B cell (primary cell): ENCODE data around the gene LUZP1. TPM values are rescaled to one million over a fixed set of nuclear protein-coding genes. Genes with fewer than 3 reads are reported as not detected.
A peak's percentile ranks its signal among the peaks of the same experiment; 100 is the strongest.

Experiments used
- ATAC-seq: fragments of 200-7000 bp; cut with Tn5 transposase; one replicate; pipeline ENCODE4 v1.10.0; 2021; ENCODE audit warnings: low read depth, mild to moderate bottlenecking, moderate number of reproducible peaks, moderate library complexity
- CTCF ChIA-PET: fragments of 350-600 bp; sonication (Branson Sonifier 250); formaldehyde crosslinking; loops from one replicate; lab custom pipeline; 2021; ENCODE audit warnings: antibody characterized with exemption, inconsistent platforms; lab: Charles Lee
- POLR2A ChIA-PET: fragments of 350-600 bp; sonication (Branson Sonifier 250); formaldehyde crosslinking; loops from one replicate; lab custom pipeline; 2021; ENCODE audit warnings: antibody characterized with exemption; lab: Charles Lee
- DNase-seq: peaks from one replicate; pipeline ENCODE4 v3.0.0; 2013
- H2AFZ ChIP-seq: 2 replicates; pipeline ENCODE4 v1.6.1; 2012; ENCODE audit warnings: mild to moderate bottlenecking, low read depth, low read length; ENCODE audit not compliant: insufficient read depth, poor library complexity, severe bottlenecking
- H3K27ac ChIP-seq, 2 donors: 1 replicate in 1 of 2; 2 replicates in 1 of 2; pipeline ENCODE4 v1.5.1; 2012 to 2013; ENCODE audit warnings: low read length in 2 of 2, mild to moderate bottlenecking in 2 of 2, moderate library complexity in 1 of 2
- H3K27me3 ChIP-seq, 4 experiments: fragments of 200-600 bp in 1 of 4; sonication (generic) in 1 of 4; replicated peaks in 1 of 4; 1 replicate in 2 of 4; 2 replicates in 2 of 4; pipeline versions ENCODE4 v1.6.1 to v1.7.0; 2013 to 2016; ENCODE audit warnings: low read length in 3 of 4, mild to moderate bottlenecking in 2 of 4, mixed read lengths in 1 of 4, moderate library complexity in 1 of 4; ENCODE audit not compliant: insufficient read depth in 4 of 4, control insufficient read depth in 3 of 4; ENCODE audit errors: control extremely low read depth in 1 of 4
- H3K36me3 ChIP-seq, 2 experiments: replicated peaks in 1 of 2; 1 replicate in 1 of 2; 2 replicates in 1 of 2; pipeline versions ENCODE4 v1.6.1 to v1.7.1; 2013; ENCODE audit warnings: low read length in 1 of 2; ENCODE audit not compliant: insufficient read depth in 2 of 2, control insufficient read depth in 1 of 2; ENCODE audit errors: control extremely low read depth in 1 of 2, extremely low read depth in 1 of 2
- H3K4me1 ChIP-seq, 2 donors: fragments of 200-600 bp in 1 of 2; sonication (generic) in 1 of 2; 1 replicate in 1 of 2; 2 replicates in 1 of 2; pipeline versions ENCODE4 v1.5.1 to v1.6.1; 2013 to 2017; ENCODE audit warnings: low read length in 2 of 2; ENCODE audit not compliant: control insufficient read depth in 2 of 2, insufficient read depth in 2 of 2
- H3K4me2 ChIP-seq: replicated peaks from 2 replicates; pipeline ENCODE3; 2012; ENCODE audit warnings: mild to moderate bottlenecking, low read depth, low read length; ENCODE audit not compliant: poor library complexity, severe bottlenecking
- H3K4me3 ChIP-seq, 5 experiments: fragments of 200-600 bp in 1 of 5; sonication (generic) in 1 of 5; 1 replicate in 3 of 5; 2 replicates in 2 of 5; pipeline versions ENCODE4 v1.5.1 to v1.7.0; 2011 to 2016; ENCODE audit warnings: low read length in 4 of 5, mild to moderate bottlenecking in 4 of 5, low read depth in 2 of 5, control low read depth in 1 of 5, moderate library complexity in 1 of 5; ENCODE audit not compliant: insufficient read depth in 1 of 5; ENCODE audit errors: control extremely low read depth in 1 of 5, extremely low read depth in 1 of 5
- H3K79me2 ChIP-seq: fragments of 200-600 bp; sonication (generic); one replicate; pipeline ENCODE4 v1.6.0; 2016; ENCODE audit warnings: low read length; ENCODE audit not compliant: control insufficient read depth, insufficient read depth
- H3K9ac ChIP-seq: fragments of 200-600 bp; sonication (generic); 2 replicates; pipeline ENCODE4 v1.6.1; 2017; ENCODE audit warnings: mild to moderate bottlenecking, low read length, moderate library complexity
- H3K9me3 ChIP-seq, 3 donors: one replicate each; pipeline versions ENCODE4 v1.6.1 to v1.7.1; 2013; ENCODE audit warnings: low read length in 2 of 3; ENCODE audit not compliant: control insufficient read depth in 2 of 3, insufficient read depth in 1 of 3; ENCODE audit errors: control extremely low read depth in 1 of 3
- H4K20me1 ChIP-seq: 2 replicates; pipeline ENCODE4 v1.6.0; 2012; ENCODE audit warnings: mild to moderate bottlenecking, low read length; ENCODE audit not compliant: insufficient read depth, control insufficient read depth, poor library complexity, severe bottlenecking
- H3K27ac Mint-ChIP-seq: one replicate; pipeline ENCODE4 v1.8.0; 2021; ENCODE audit warnings: mixed read lengths
- H3K27me3 Mint-ChIP-seq: one replicate; pipeline ENCODE4 v1.8.0; 2021; ENCODE audit warnings: mixed read lengths
- H3K4me1 Mint-ChIP-seq: one replicate; pipeline ENCODE4 v1.8.0; 2021; ENCODE audit warnings: mixed read lengths
- H3K4me3 Mint-ChIP-seq: one replicate; pipeline ENCODE4 v1.8.0; 2021; ENCODE audit warnings: mixed read lengths
- H3K9me3 Mint-ChIP-seq: one replicate; pipeline ENCODE4 v1.8.0; 2022; ENCODE audit warnings: mixed read lengths; ENCODE audit not compliant: insufficient read depth
- CTCF ChIP-seq: fragments of 200-600 bp; IDR thresholded peaks from one replicate; pipeline ENCODE4 v1.8.0; 2022; ENCODE audit warnings: antibody characterized with exemption, mild to moderate bottlenecking
- EZH2 ChIP-seq: IDR thresholded peaks from 2 replicates; pipeline ENCODE4 v1.6.1; 2012; ENCODE audit warnings: borderline replicate concordance, low read depth, mild to moderate bottlenecking, moderate library complexity, low read length; ENCODE audit not compliant: insufficient read depth, poor library complexity, severe bottlenecking
- WGBS: methylation state at CpG from one replicate; pipeline ENCODE4 v1.1.5; 2013; ENCODE audit warnings: missing lambda C conversion rate; ENCODE audit not compliant: insufficient coverage; 5-methylcytosine and 5-hydroxymethylcytosine counted together
- intact Hi-C: fragments of 100-400 bp; cut with micrococcal nuclease; formaldehyde crosslinking; loops from one replicate; pipeline ENCODE4 v1.10.0; 2022
- polyA plus RNA-seq: library from polyadenylated mRNA; depleted of rRNA; stranded (reverse); fragments of >200 nt; gene quantifications from 2 replicates; pipeline ENCODE4 v1.2.3, GENCODE V29; 2012
- total RNA-seq, 2 donors: library from RNA; stranded (reverse); fragments of 120-200 nt in 1 of 2; gene quantifications; 1 replicate in 1 of 2; 2 replicates in 1 of 2; pipeline versions ENCODE4 v1.2.3 to v1.2.4, GENCODE V29; 2013 to 2022

Gene LUZP1
- total and polyA plus RNA-seq, 2 donors (not counting 1 experiment from before 2014, with no cell fraction given), result 2.0 to 12.9 TPM

GRCh38 chr1:23103001-23103889 is 65.4 kb downstream of the LUZP1 start:
- H3K9me3 ChIP-seq, result no peaks in the 10 kb centered on the region
- TF ChIP-seq EZH2 (no peak), CTCF (no peak)
- H4K20me1 ChIP-seq, result peaks cover 3% of the 10 kb centered on the region
- peak overlapping the region in 1 of 2 donors; percentile 9 for H3K27ac ChIP-seq
- H3K79me2 ChIP-seq, result no peaks in the 10 kb centered on the region
- peaks cover 11 to 12% of the 10 kb centered on the region in 2 donors for H3K4me1 ChIP-seq
- Mint-ChIP-seq H3K4me1 (peaks cover 15% of the 10 kb centered on the region), H3K27ac (no peak overlapping the region), H3K9me3 (no peaks in the 10 kb centered on the region), H3K27me3 (no peaks in the 10 kb centered on the region), H3K4me3 (no peak overlapping the region)
- peak overlapping the region; percentile 23 for H2AFZ ChIP-seq
- ATAC-seq (no peak), DNase-seq (no peak)
- CTCF ChIA-PET, result interaction anchor here (0.6 to 20.1 kb wide), 4 partner anchors 24 to 84 kb away, joined by 4 to 884 read pairs (median 5); no protein-coding TSS in a partner anchor
- peaks cover 3 to 8% of the 10 kb centered on the region in 2 experiments for H3K36me3 ChIP-seq
- no peak overlapping the region for H3K9ac ChIP-seq
- POLR2A ChIA-PET, result interaction anchor here (1.4 kb wide), 1 partner anchor 65 kb away, joined by 4 read pairs; no protein-coding TSS in a partner anchor
- intact Hi-C loops, result no loop called here
- H3K27me3 ChIP-seq, result no peaks in the 10 kb centered on the region
- H3K4me3 ChIP-seq, result no peak overlapping the region
- WGBS, result 70% methylated on average over 7 of the region's 10 CpGs
- peak overlapping the region; percentile 24 for H3K4me2 ChIP-seq

- no peak for DNase-seq
- TF ChIP-seq EZH2 (no peak), CTCF (no peak)
- no CpG with 5 or more reads among the region's 1 CpG for WGBS
- Histone ChIP-seq H2AFZ (no peak overlapping the region), H3K9me3 (no peaks in the 10 kb centered on the region), H3K27ac (no peak overlapping the region), H3K4me1 (peaks cover 11 to 12% of the 10 kb centered on the region in 2 donors), H3K4me2 (no peak overlapping the region), H3K79me2 (peaks cover 3% of the 10 kb centered on the region), H3K36me3 (peaks cover 0 to 5% of the 10 kb centered on the region in 2 experiments), H3K9ac (no peak overlapping the region), H3K27me3 (no peaks in the 10 kb centered on the region), H4K20me1 (peaks cover 6% of the 10 kb centered on the region), H3K4me3 (no peak overlapping the region)
- H3K4me3 Mint-ChIP-seq, result no peak overlapping the region
- intact Hi-C loops, result no loop called here
- CTCF ChIA-PET, result interaction anchor here (0.6 to 20.1 kb wide), 5 partner anchors 10 to 83 kb away, joined by 4 to 884 read pairs (median 5); no protein-coding TSS in a partner anchor
- no peaks in the 10 kb centered on the region for H3K27me3 Mint-ChIP-seq
- H3K27ac Mint-ChIP-seq, result no peak overlapping the region
- H3K9me3 Mint-ChIP-seq, result no peaks in the 10 kb centered on the region
- no peak for ATAC-seq
- POLR2A ChIA-PET, result interaction anchor here (1.4 kb wide), 1 partner anchor 66 kb away, joined by 4 read pairs; no protein-coding TSS in a partner anchor
- peaks cover 15% of the 10 kb centered on the region for H3K4me1 Mint-ChIP-seq
These were observed 66.4 kb downstream of the LUZP1 start for GRCh38 chr1:23102289-23102688.
